Activated CD8-positive, alpha-beta T cell treated with anti-CD3 and anti-CD28 coated beads for 36 hours (primary cell): Measurements from ENCODE around the gene GPR25. TPM values are rescaled to one million over a fixed set of nuclear protein-coding genes. Genes with fewer than 3 reads are reported as not detected.

Experiments used
- ATAC-seq: fragments of 200-7000 bp; cut with Tn5 transposase; one replicate; pipeline ENCODE4 v1.10.0; 2021; ENCODE audit warnings: mild to moderate bottlenecking, moderate library complexity
- CTCF ChIA-PET: fragments of 350-600 bp; sonication (Branson Sonifier 250); formaldehyde crosslinking; loops from one replicate; lab custom pipeline; 2021; ENCODE audit warnings: antibody characterized with exemption; lab: Charles Lee
- POLR2A ChIA-PET: fragments of 350-600 bp; sonication (Branson Sonifier 250); formaldehyde crosslinking; loops from one replicate; lab custom pipeline; 2021; ENCODE audit warnings: antibody characterized with exemption; lab: Charles Lee
- DNase-seq: peaks from one replicate; pipeline ENCODE4 v3.0.0-alpha.2; 2020
- H3K27ac Mint-ChIP-seq: one replicate; pipeline ENCODE4 v1.8.0; 2021; ENCODE audit warnings: mild to moderate bottlenecking, mixed read lengths
- H3K27me3 Mint-ChIP-seq: one replicate; pipeline ENCODE4 v1.8.0; 2021; ENCODE audit warnings: mixed read lengths
- H3K36me3 Mint-ChIP-seq: one replicate; pipeline ENCODE4 v1.8.0; 2021; ENCODE audit warnings: low read depth, mixed read lengths
- H3K4me1 Mint-ChIP-seq: one replicate; pipeline ENCODE4 v1.8.0; 2021; ENCODE audit warnings: low read depth, mixed read lengths
- H3K4me3 Mint-ChIP-seq: one replicate; pipeline ENCODE4 v1.8.0; 2021; ENCODE audit warnings: mild to moderate bottlenecking, moderate library complexity, mixed read lengths
- H3K9me3 Mint-ChIP-seq: one replicate; pipeline ENCODE4 v1.8.0; 2021; ENCODE audit warnings: mixed read lengths
- CTCF ChIP-seq: fragments of 200-600 bp; IDR thresholded peaks from one replicate; pipeline ENCODE4 v1.8.0; 2022; ENCODE audit warnings: antibody characterized with exemption, mild to moderate bottlenecking
- intact Hi-C: fragments of 100-400 bp; cut with micrococcal nuclease; formaldehyde crosslinking; loops from one replicate; pipeline ENCODE4 v1.10.0; 2022
- total RNA-seq, 2 experiments: library from RNA; stranded (reverse); gene quantifications; one replicate each; pipeline ENCODE4 v1.2.3, GENCODE V29; 2021

Gene GPR25
- total RNA-seq, 2 experiments from 2014 or later: 0.29 to 0.34 TPM

- DNase-seq (no peak), ATAC-seq (no peak)
- TF ChIP-seq CTCF: no peak
- ChIA-PET CTCF (interaction anchor here (1.5 kb wide), 1 partner anchor 11 kb away, joined by 5 read pairs; no protein-coding TSS in a partner anchor), POLR2A (interaction anchor here (1.0 kb wide), 1 partner anchor 8 kb away, joined by 4 read pairs; no protein-coding TSS in a partner anchor)
- intact Hi-C loops: no loop called here
- Mint-ChIP-seq H3K27ac (no peak overlapping the region), H3K36me3 (no peaks in the 10 kb centered on the region), H3K9me3 (no peaks in the 10 kb centered on the region), H3K27me3 (peaks cover 5% of the 10 kb centered on the region), H3K4me1 (no peaks in the 10 kb centered on the region), H3K4me3 (no peak overlapping the region)
These were observed 26.7 kb downstream of the GPR25 start for GRCh38 chr1:200899451-200899915.

DNA sequence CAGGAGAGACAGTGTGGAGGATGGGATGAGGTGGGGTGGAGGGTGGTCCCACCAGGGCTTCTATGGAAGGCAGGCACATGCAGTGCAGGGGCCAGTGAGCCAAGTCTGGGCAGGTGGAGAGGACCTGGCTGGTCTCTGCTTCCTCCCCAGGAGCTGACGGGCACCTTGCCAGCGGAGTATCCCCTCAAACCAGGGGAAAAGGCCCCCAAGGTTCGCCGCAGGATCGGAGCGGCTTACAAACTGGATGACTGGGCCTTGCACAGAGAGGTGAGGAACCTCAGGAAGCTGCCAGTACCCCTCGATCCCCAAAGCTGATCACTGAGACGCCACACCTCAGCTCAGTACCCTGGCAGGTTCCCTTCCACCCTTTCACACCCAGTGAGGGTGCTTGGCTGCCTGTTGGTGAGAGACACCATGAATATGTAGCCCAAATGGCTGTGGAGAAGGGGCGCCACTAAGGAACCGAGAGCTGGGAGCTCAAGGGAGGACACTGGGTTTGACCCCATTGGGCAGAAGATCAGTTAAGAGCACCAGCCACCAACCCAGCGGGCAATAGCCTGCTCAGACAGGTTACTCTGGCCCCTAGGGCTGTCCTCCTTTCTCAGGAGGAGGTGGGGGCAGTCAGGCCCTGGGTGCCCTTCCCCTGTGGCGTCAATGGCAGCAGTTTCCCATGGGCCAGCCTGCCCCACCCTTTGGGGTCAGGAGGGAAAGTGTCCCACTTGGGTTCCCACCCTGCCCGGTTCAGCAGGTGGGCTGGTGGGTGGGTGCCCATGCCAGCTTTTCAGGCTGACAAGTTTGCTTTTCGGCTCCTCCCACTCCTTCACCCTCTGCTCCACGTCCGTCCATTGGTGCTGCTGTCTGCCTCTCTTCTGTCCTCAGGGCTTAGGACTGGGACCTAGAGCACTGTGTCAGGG is 27.4 kb downstream of the GPR25 start:
- H3K27me3 Mint-ChIP-seq: peaks cover 5% of the 10 kb centered on the region
- H3K36me3 Mint-ChIP-seq: no peaks in the 10 kb centered on the region
- ATAC-seq (no peak), DNase-seq (no peak)
- H3K4me1 Mint-ChIP-seq: peaks cover 1% of the 10 kb centered on the region
- H3K27ac Mint-ChIP-seq: no peak overlapping the region
- H3K4me3 Mint-ChIP-seq: no peak overlapping the region
- no peaks in the 10 kb centered on the region for H3K9me3 Mint-ChIP-seq
- ChIA-PET POLR2A (interaction anchor here (0.6 to 1.0 kb wide), 2 partner anchors 9 to 67 kb away, joined by 3 to 4 read pairs; no protein-coding TSS in a partner anchor), CTCF (interaction anchor here (1.5 kb wide), 1 partner anchor 12 kb away, joined by 5 read pairs; no protein-coding TSS in a partner anchor)
- no peak for TF ChIP-seq CTCF
- intact Hi-C loops: no loop called here

DNA sequence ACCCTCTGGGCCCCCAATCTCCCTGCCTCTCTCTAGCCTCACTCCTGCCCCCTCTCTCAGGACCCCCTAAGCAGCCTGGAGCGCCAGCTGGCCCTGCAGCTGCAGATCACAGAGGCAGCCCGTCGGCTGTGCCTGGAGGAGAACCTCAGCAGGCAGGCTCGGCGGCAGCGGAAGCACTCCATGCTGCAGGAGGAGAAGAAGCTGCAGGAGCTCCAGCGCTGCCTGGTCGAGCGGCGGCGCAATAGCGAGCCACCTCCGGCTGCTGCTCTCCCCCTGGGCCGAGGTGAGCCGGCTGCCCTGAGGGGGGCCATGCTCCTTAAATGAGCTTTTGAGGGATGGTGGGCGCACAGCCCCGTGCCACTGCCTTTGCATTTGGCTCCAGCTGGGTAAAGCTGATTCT is 28.1 kb downstream of the GPR25 start:
- ChIA-PET CTCF (interaction anchor here (0.7 to 1.5 kb wide), 3 partner anchors 8 to 22 kb away, joined by 3 to 5 read pairs (median 3); no protein-coding TSS in a partner anchor), POLR2A (interaction anchor here (0.6 kb wide), 1 partner anchor 676 kb away, joined by 3 read pairs; no protein-coding TSS in a partner anchor)
- H3K27me3 Mint-ChIP-seq: peaks cover 5% of the 10 kb centered on the region

GRCh38 chr1:200901350-200901749 is 28.6 kb downstream of the GPR25 start:
- Mint-ChIP-seq H3K4me3 (no peak overlapping the region), H3K9me3 (no peaks in the 10 kb centered on the region), H3K27ac (no peak overlapping the region), H3K4me1 (peaks cover 8% of the 10 kb centered on the region), H3K36me3 (no peaks in the 10 kb centered on the region), H3K27me3 (peaks cover 5% of the 10 kb centered on the region)
- intact Hi-C loops: no loop called here
- POLR2A ChIA-PET: interaction anchor here (0.6 to 1.2 kb wide), 3 partner anchors 29 to 675 kb away, joined by 3 read pairs; partner anchors contain the start of gene GPR25
- TF ChIP-seq CTCF: no peak
- ATAC-seq: no peak
- CTCF ChIA-PET: interaction anchor here (0.7 to 1.3 kb wide), 2 partner anchors 9 to 23 kb away, joined by 3 read pairs; no protein-coding TSS in a partner anchor
- DNase-seq: no peak

More for the DNA sequence above, 28.1 kb downstream of the GPR25 start:
- ATAC-seq (no peak), DNase-seq (no peak)
- intact Hi-C loops: no loop called here
- Mint-ChIP-seq H3K9me3 (no peaks in the 10 kb centered on the region), H3K27ac (no peak overlapping the region), H3K36me3 (no peaks in the 10 kb centered on the region), H3K4me1 (peaks cover 7% of the 10 kb centered on the region), H3K4me3 (no peak overlapping the region)
- no peak for TF ChIP-seq CTCF
